ENCODE results near the gene PMFBP1.
"Not testable (repeated sequence)": the region's sequence is repeated elsewhere in the genome, so short reads cannot be mapped to it uniquely, and the experiment has no call there.

Gene PMFBP1

DNA sequence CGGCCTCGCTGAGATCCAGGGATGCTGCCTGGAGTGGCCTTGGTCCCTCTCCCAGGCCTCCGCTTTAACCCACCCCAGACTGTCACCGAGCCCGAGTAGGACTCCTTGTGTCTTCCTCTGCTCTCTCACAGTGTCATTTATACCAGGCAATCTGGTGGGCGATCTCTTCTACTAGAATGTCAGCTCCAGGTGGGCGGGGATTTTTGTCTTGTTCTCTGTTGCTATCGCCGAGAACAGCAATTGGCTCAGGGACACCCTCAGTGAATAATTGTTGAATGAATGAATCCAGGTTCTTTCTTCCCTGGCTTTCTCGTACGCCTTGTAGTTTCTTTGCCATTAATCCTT lies 77.7 kb downstream of the PMFBP1 start:
- TF ChIP-seq YY1 (IDR thresholded peaks at IDR 0.05; ENCODE audit: insufficient read depth, insufficient read length) (no peak), SUZ12 (IDR thresholded peaks at IDR 0.05; ENCODE audit: extremely low read depth, insufficient read depth, insufficient read length) (no peak), ZNF274 (IDR thresholded peaks at IDR 0.05; ENCODE audit: low read depth, low read length) (no peak)
- peaks cover 58% of the 10 kb centered on the region for H3K36me3 ChIP-seq (ENCODE audit: insufficient read depth, insufficient read length, low read length)
- no peak for DNase-seq (ENCODE audit: low read depth, low spot score)

DNA sequence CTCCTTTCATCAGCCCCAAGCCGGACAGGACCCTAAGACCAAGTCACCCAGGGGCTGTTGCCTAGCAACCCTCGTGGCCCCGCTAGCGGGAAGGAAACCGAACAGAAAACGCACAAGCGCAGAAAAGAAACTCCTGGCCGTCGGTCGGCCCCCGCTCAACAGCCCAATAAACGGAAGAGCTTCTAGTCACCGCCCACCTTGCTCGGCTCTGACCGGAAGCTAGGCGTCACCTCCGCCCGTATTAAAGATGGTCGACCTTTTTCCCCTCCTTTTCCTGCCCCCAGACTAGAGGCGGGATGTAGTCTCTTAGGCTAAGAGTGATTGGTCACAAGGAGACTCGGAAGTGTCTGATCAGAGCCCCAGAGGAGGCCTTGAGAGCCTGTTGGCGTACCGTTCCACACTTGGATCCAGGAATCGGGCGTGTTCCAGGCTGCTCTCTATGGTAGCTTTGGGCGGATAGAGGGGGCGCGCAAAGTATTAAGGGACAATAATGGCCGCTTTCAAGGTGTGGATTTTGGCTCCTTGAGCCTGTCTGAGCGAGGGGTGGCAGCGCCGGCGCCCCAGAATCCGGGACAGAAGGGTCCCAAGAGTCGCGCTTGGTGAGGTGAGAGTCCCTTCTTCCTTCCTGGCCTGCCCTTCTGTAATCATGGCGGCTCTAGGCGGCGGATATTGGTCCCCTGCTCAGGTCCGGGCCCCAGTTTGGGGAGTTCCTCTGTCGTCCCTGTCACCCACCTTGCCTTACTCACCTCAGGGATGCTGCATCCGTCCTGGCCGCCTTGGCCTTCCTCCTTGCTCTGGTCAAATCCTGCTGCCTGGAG lies 78.3 kb downstream of the PMFBP1 start, which contains the start of the genes DHX38 and TXNL4B:
DHX38 (plus strand) TSS at position 400 of the 818 bp plus-strand sequence. CDS start 2,311 bp downstream, outside the sequence.
TXNL4B (minus strand) TSS at position 173 of the 818 bp plus-strand sequence. CDS start 2,871 bp downstream, outside the sequence.
- DNase-seq (ENCODE audit: low read depth, low spot score) = peak; percentile 99
- Histone ChIP-seq H3K27me3 (ENCODE audit: insufficient read depth, insufficient read length) (no peaks in the 10 kb centered on the region), H3K9me3 (ENCODE audit: insufficient read depth, low read length) (no peaks in the 10 kb centered on the region), H3K36me3 (ENCODE audit: insufficient read depth, insufficient read length, low read length) (peaks cover 58% of the 10 kb centered on the region), H3K4me3 (ENCODE audit: insufficient read length, low read depth) (peak within 1 kb of the TSS; percentile 99), H3K9ac (ENCODE audit: insufficient read length, low read depth) (peak within 1 kb of the TSS; percentile 89), H3K4me1 (ENCODE audit: insufficient read depth, insufficient read length) (no peaks in the 10 kb centered on the region)
- TF ChIP-seq SUZ12 (IDR thresholded peaks at IDR 0.05; ENCODE audit: extremely low read depth, insufficient read depth, insufficient read length) (no peak), YY1 (IDR thresholded peaks at IDR 0.05; ENCODE audit: insufficient read depth, insufficient read length) (peak; percentile 96)

More for the DNA sequence above, 77.7 kb downstream of the PMFBP1 start:
- H3K9ac ChIP-seq (ENCODE audit: insufficient read length, low read depth) = peak overlapping the region; percentile 89
- H3K27me3 ChIP-seq (ENCODE audit: insufficient read depth, insufficient read length) = no peaks in the 10 kb centered on the region
- peak overlapping the region; percentile 99 for H3K4me3 ChIP-seq (ENCODE audit: insufficient read length, low read depth)
- no peaks in the 10 kb centered on the region for H3K9me3 ChIP-seq (ENCODE audit: insufficient read depth, low read length)
- no peaks in the 10 kb centered on the region for H3K4me1 ChIP-seq (ENCODE audit: insufficient read depth, insufficient read length)

DNA sequence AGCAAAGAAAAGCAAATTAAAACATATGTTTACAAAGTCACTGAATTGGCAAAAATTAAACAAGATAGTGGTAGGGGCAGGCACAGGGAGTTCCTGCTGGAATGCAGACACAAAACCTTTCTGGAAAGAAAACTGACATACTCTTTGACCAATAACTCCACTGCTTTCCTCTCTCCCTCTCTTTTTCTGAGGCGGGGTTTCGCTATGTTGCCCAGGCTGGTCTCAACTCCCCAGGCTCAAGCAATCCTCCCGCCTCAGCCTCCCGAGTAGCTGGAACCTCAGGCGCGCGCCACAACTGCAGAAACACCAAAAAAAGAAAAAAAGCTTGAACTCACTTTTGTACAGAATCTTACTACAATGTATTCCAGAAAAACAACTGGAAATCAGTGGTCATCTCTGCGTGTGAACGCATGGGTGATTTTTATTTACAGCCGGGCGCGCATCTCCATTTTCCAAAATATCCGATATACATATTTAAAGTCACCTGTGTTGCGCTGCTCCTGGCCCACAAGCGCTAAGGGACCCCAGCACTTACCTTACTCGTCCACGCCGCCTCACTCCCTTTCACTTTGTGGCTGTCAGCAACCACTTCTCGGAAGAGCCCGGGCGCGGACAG lies 79.0 kb downstream of the PMFBP1 start:
- Histone ChIP-seq H3K36me3 (ENCODE audit: insufficient read depth, insufficient read length, low read length) (peaks cover 58% of the 10 kb centered on the region), H3K9me3 (ENCODE audit: insufficient read depth, low read length) (no peaks in the 10 kb centered on the region)
- no peak for TF ChIP-seq YY1 (IDR thresholded peaks at IDR 0.05; ENCODE audit: insufficient read depth, insufficient read length)
- no peak for TF ChIP-seq SUZ12 (IDR thresholded peaks at IDR 0.05; ENCODE audit: extremely low read depth, insufficient read depth, insufficient read length)
- no peak for TF ChIP-seq ZNF274 (IDR thresholded peaks at IDR 0.05; ENCODE audit: low read depth, low read length)

DNA sequence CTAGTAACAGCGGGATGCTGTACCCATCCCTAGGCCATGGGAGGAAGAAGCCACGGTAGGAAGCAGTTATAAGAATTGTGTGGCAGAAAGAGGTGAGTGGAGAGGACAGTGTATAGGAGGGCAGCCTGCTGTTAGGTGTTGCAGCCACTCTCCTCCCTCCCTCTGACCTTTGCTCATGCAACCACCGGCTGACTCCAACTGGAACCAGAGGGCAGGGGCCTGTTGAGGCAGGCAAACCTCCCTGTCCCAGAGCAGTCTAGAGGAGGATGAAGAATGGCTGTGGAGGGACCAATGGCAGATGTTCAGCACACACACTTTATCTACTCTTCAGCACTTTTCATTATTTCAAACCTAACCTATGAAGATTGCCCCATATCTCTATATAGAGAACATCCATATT lies 80.7 kb downstream of the PMFBP1 start:
- Histone ChIP-seq H3K27me3 (ENCODE audit: insufficient read depth, insufficient read length) (no peaks in the 10 kb centered on the region), H3K4me1 (ENCODE audit: insufficient read depth, insufficient read length) (no peaks in the 10 kb centered on the region), H3K9me3 (ENCODE audit: insufficient read depth, low read length) (no peaks in the 10 kb centered on the region), H3K4me3 (ENCODE audit: insufficient read length, low read depth) (no peak overlapping the region), H3K36me3 (ENCODE audit: insufficient read depth, insufficient read length, low read length) (peaks cover 54% of the 10 kb centered on the region), H3K9ac (ENCODE audit: insufficient read length, low read depth) (no peak overlapping the region)
- DNase-seq (ENCODE audit: low read depth, low spot score) = no peak
- TF ChIP-seq YY1 (IDR thresholded peaks at IDR 0.05; ENCODE audit: insufficient read depth, insufficient read length) (no peak), ZNF274 (IDR thresholded peaks at IDR 0.05; ENCODE audit: low read depth, low read length) (no peak), SUZ12 (IDR thresholded peaks at IDR 0.05; ENCODE audit: extremely low read depth, insufficient read depth, insufficient read length) (no peak)

More for the DNA sequence above, 79.0 kb downstream of the PMFBP1 start:
- H3K4me1 ChIP-seq (ENCODE audit: insufficient read depth, insufficient read length) = no peaks in the 10 kb centered on the region
- peak overlapping the region; percentile 85 for H3K9ac ChIP-seq (ENCODE audit: insufficient read length, low read depth)
- no peak for DNase-seq (ENCODE audit: low read depth, low spot score)
- H3K4me3 ChIP-seq (ENCODE audit: insufficient read length, low read depth) = peak overlapping the region; percentile 99
- no peaks in the 10 kb centered on the region for H3K27me3 ChIP-seq (ENCODE audit: insufficient read depth, insufficient read length)

DNA sequence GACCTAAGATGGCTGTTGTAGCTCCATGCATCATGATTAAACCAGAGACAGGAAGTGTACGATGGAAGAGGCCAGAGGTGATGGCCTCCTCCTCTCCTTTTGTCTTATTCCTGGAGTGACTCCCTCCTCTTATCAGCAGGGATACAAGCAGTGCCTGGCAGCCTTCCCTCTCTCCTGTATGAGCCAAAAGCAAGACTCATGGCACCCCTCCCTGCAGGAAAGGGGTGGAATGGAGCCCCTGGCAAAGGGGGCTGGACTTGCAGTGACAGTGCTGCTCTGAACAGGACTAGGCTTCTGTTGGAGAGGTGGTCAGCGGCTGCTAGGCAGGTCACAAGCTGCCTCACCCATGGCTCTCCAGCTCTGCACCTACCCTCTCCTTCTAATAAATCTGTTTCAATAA lies 87.0 kb downstream of the PMFBP1 start:
- peaks cover 53% of the 10 kb centered on the region for H3K36me3 ChIP-seq (ENCODE audit: insufficient read depth, insufficient read length, low read length)
- peaks cover 24% of the 10 kb centered on the region for H3K9me3 ChIP-seq (ENCODE audit: insufficient read depth, low read length)
- no peak for DNase-seq (ENCODE audit: low read depth, low spot score)
- no peak for TF ChIP-seq YY1 (IDR thresholded peaks at IDR 0.05; ENCODE audit: insufficient read depth, insufficient read length)
- TF ChIP-seq ZNF274 (IDR thresholded peaks at IDR 0.05; ENCODE audit: low read depth, low read length) = no peak
- TF ChIP-seq SUZ12 (IDR thresholded peaks at IDR 0.05; ENCODE audit: extremely low read depth, insufficient read depth, insufficient read length) = no peak
- no peak overlapping the region for H3K4me3 ChIP-seq (ENCODE audit: insufficient read length, low read depth)
- H3K27me3 ChIP-seq (ENCODE audit: insufficient read depth, insufficient read length) = no peaks in the 10 kb centered on the region
- no peak overlapping the region for H3K9ac ChIP-seq (ENCODE audit: insufficient read length, low read depth)
- no peaks in the 10 kb centered on the region for H3K4me1 ChIP-seq (ENCODE audit: insufficient read depth, insufficient read length)

DNA sequence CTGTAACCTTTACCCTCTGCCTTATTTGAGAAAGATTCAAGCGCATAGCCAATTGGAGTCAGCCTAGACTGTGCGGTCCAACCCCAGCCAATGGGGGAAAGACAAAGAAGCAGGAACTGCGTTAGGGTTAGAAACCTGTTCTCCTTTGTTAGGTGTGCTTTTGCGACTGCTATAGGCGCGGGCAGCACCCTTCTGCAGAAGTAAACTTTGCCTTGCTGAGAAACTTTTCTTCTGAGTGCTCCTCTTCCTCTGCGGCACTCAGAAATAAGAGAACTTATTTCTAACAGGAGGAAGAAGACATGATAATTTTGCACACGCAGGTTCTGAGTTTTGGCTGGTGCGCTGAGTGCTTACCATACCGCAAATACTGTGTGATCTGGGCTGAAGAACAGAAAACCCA lies 87.5 kb downstream of the PMFBP1 start:
- DNase-seq (ENCODE audit: low read depth, low spot score) = no peak
- Histone ChIP-seq H3K27me3 (ENCODE audit: insufficient read depth, insufficient read length) (no peaks in the 10 kb centered on the region), H3K4me1 (ENCODE audit: insufficient read depth, insufficient read length) (no peaks in the 10 kb centered on the region), H3K36me3 (ENCODE audit: insufficient read depth, insufficient read length, low read length) (peaks cover 48% of the 10 kb centered on the region), H3K9ac (ENCODE audit: insufficient read length, low read depth) (no peak overlapping the region), H3K4me3 (ENCODE audit: insufficient read length, low read depth) (no peak overlapping the region), H3K9me3 (ENCODE audit: insufficient read depth, low read length) (peaks cover 24% of the 10 kb centered on the region)
- no peak for TF ChIP-seq ZNF274 (IDR thresholded peaks at IDR 0.05; ENCODE audit: low read depth, low read length)
- no peak for TF ChIP-seq SUZ12 (IDR thresholded peaks at IDR 0.05; ENCODE audit: extremely low read depth, insufficient read depth, insufficient read length)
- no peak for TF ChIP-seq YY1 (IDR thresholded peaks at IDR 0.05; ENCODE audit: insufficient read depth, insufficient read length)

DNA sequence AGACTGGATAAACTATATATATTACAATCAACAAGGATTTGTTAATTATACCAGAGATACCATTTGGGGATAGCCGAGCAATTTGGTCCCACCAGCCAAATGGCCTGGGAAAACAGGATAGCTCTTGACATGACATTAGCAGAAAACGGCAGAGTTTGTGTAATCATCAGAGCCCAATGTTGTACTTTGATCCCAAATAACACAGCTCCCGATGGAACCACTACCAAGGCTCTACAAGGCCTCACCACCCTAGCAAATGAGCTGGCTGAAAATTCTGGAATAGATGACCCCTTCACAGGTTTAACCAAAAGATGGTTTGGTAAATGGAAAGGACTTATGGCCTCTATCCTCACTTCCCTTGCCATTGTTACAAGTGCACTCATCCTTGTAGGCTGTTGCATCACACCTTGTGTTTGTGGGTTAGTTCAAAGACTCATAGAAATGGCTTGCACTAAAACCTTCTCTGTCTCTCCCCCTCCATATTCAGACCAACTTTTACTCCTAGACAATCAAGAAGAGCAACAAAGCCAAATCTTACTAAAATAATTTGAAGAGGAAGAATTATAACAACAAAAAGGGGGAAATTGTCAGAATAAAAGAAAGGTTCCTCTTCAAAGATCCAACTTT lies 88.1 kb downstream of the PMFBP1 start:
- no peak overlapping the region for H3K4me3 ChIP-seq (ENCODE audit: insufficient read length, low read depth)
- H3K9ac ChIP-seq (ENCODE audit: insufficient read length, low read depth) = no peak overlapping the region
- no peaks in the 10 kb centered on the region for H3K27me3 ChIP-seq (ENCODE audit: insufficient read depth, insufficient read length)
- no peak for DNase-seq (ENCODE audit: low read depth, low spot score)
- peaks cover 24% of the 10 kb centered on the region for H3K9me3 ChIP-seq (ENCODE audit: insufficient read depth, low read length)
- no peaks in the 10 kb centered on the region for H3K4me1 ChIP-seq (ENCODE audit: insufficient read depth, insufficient read length)
- H3K36me3 ChIP-seq (ENCODE audit: insufficient read depth, insufficient read length, low read length) = peaks cover 42% of the 10 kb centered on the region
- no peak for TF ChIP-seq YY1 (IDR thresholded peaks at IDR 0.05; ENCODE audit: insufficient read depth, insufficient read length)
- no peak for TF ChIP-seq ZNF274 (IDR thresholded peaks at IDR 0.05; ENCODE audit: low read depth, low read length)
- TF ChIP-seq SUZ12 (IDR thresholded peaks at IDR 0.05; ENCODE audit: extremely low read depth, insufficient read depth, insufficient read length) = no peak

DNA sequence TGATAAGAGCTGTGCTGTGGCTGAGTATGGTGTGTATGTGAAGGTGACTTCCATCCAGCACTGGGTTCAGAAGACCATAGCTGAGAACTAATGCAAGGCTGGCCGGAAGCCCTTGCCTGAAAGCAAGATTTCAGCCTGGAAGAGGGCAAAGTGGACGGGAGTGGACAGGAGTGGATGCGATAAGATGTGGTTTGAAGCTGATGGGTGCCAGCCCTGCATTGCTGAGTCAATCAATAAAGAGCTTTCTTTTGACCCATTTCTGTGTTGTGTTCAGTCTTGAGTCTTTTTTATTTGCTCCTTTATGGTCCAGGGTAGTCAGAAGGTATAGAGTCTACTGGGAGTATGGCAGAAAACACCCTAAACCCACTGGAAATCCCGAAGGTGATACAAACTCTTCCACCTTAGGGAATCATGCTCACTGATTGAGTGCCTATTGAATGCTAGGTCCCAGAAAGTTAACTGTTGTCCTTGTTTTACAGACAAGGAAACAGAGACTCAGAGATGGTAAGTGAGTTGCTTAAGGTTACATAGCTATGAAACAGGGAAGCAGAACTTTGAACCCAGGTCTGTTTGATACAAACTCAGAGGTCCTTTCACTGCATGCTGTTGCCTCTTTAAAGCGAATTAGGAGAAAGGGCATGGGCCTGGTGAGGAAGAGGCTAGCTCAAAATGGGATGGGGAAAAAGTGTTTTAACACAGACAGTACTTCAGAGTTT lies 94.8 kb downstream of the PMFBP1 start:
- not testable (repeated sequence) for H3K36me3 ChIP-seq (ENCODE audit: insufficient read depth, insufficient read length, low read length); H3K27me3 ChIP-seq (ENCODE audit: insufficient read depth, insufficient read length); H3K9ac ChIP-seq (ENCODE audit: insufficient read length, low read depth); DNase-seq (ENCODE audit: low read depth, low spot score); H3K4me3 ChIP-seq (ENCODE audit: insufficient read length, low read depth); H3K4me1 ChIP-seq (ENCODE audit: insufficient read depth, insufficient read length)
- peaks cover 17% of the 10 kb centered on the region; the same call in 1 of the 2 replicates for H3K9me3 ChIP-seq (ENCODE audit: insufficient read depth, low read length)

DNA sequence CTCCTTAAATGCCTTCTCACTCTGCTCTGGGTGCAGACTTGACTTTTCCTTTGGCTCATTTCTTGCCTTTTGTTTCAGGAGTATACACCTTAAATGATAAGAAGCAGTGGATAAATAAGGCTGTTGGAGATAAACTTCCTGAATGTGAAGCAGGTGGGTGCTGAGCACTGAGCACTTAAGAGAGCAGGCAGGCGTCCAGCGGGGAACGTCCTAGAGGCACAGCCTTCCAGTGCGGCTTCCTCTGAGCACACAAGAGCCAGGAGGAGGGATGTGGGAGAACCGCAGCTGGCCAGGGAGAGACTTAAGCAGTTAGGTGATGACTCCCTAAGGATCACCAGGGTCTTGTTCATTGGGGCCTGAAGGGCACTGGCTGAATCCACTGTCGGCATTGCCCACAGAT lies 96.9 kb downstream of the PMFBP1 start:
- peaks cover 17% of the 10 kb centered on the region; the same call in 1 of the 2 replicates for H3K9me3 ChIP-seq (ENCODE audit: insufficient read depth, low read length)
- H3K9ac ChIP-seq (ENCODE audit: insufficient read length, low read depth); H3K4me3 ChIP-seq (ENCODE audit: insufficient read length, low read depth); H3K27me3 ChIP-seq (ENCODE audit: insufficient read depth, insufficient read length); H3K36me3 ChIP-seq (ENCODE audit: insufficient read depth, insufficient read length, low read length); H3K4me1 ChIP-seq (ENCODE audit: insufficient read depth, insufficient read length); DNase-seq (ENCODE audit: low read depth, low spot score): not testable (repeated sequence)

Data from NT2/D1 (cell line).